ENCODE data around the gene CLDN3.

CLDN3 gene

GRCh38 chr7:73770860-73771670, 995 bp upstream of the CLDN3 start:
- DNase-seq = no peak

- DNase-seq = no peak
Measured at GRCh38 chr7:73769481-73770001, 529 bp downstream of the CLDN3 start.

- DNase-seq = no peak
Measured at GRCh38 chr7:73768641-73769480, 1.2 kb downstream of the CLDN3 start.

GRCh38 chr7:73766556-73767229, 3.4 kb downstream of the CLDN3 start:
- DNase-seq = no peak

GRCh38 chr7:73762659-73762999, 7.4 kb downstream of the CLDN3 start:
- no peak for DNase-seq

- DNase-seq = no peak
Measured at GRCh38 chr7:73761854-73762658, 8.0 kb downstream of the CLDN3 start.

- DNase-seq = no peak
Measured at GRCh38 chr7:73758581-73759138, 11.4 kb downstream of the CLDN3 start.

GRCh38 chr7:73749931-73750776, 19.9 kb downstream of the CLDN3 start:
- no peak for DNase-seq

- DNase-seq = no peak
Measured at GRCh38 chr7:73746378-73746777, 23.7 kb downstream of the CLDN3 start.

- DNase-seq = no peak
Measured at GRCh38 chr7:73742753-73743641, 27.1 kb downstream of the CLDN3 start.

- DNase-seq = no peak
Measured at GRCh38 chr7:73742338-73742752, 27.7 kb downstream of the CLDN3 start.

GRCh38 chr7:73741600-73741999, 28.5 kb downstream of the CLDN3 start:
- no peak for DNase-seq

GRCh38 chr7:73740771-73741170, 29.3 kb downstream of the CLDN3 start:
- DNase-seq = no peak

- no peak for DNase-seq
Measured at GRCh38 chr7:73740212-73740611, 29.9 kb downstream of the CLDN3 start.

- DNase-seq = no peak
Measured at GRCh38 chr7:73739387-73739767, 30.7 kb downstream of the CLDN3 start.

GRCh38 chr7:73738612-73739386, 31.3 kb downstream of the CLDN3 start, which contains the start of gene ABHD11:
TSS of gene ABHD11 (minus strand) at chr7:73738802. CDS start at chr7:73738770, 32 bp downstream.
- peak; percentile 94 for DNase-seq

GRCh38 chr7:73738220-73738611, 31.9 kb downstream of the CLDN3 start:
- peak; percentile 51 for DNase-seq

- DNase-seq = no peak
Measured at GRCh38 chr7:73737491-73738219, 32.4 kb downstream of the CLDN3 start.

Data from inflammatory macrophage treated with lipopolysaccharide for 4 hours (primary cell).